Fibroblast of peridontal ligament (primary cell): ENCODE measurements around the gene GNAZ.
"Not testable (repeated sequence)": the region's sequence is repeated elsewhere in the genome, so short reads cannot be mapped to it uniquely, and the experiment has no call there.

Experiments
- DNase-seq: peaks from one replicate; pipeline ENCODE4 v3.0.0-alpha.2; 2010; ENCODE audit errors: extremely low read depth

Gene GNAZ

GRCh38 chr22:23133922-23134321 lies 63.6 kb downstream of the GNAZ start:
- DNase-seq = no peak

- not testable (repeated sequence) for DNase-seq
Observed at GRCh38 chr22:23136991-23137390, 66.7 kb downstream of the GNAZ start.

- DNase-seq = no peak
Observed at GRCh38 chr22:23137468-23137867, 67.1 kb downstream of the GNAZ start.

- peak; percentile 16 for DNase-seq
Observed at GRCh38 chr22:23137905-23138561, 67.7 kb downstream of the GNAZ start.

GRCh38 chr22:23138584-23139435 lies 68.5 kb downstream of the GNAZ start:
- no peak for DNase-seq

- DNase-seq = no peak
Observed at GRCh38 chr22:23140385-23140784, 70.1 kb downstream of the GNAZ start.

- DNase-seq = no peak
Observed at GRCh38 chr22:23142546-23143105, 72.3 kb downstream of the GNAZ start.

- DNase-seq = no peak
Observed at GRCh38 chr22:23143119-23143518, 72.8 kb downstream of the GNAZ start.

GRCh38 chr22:23144432-23144831 lies 74.1 kb downstream of the GNAZ start:
- DNase-seq = no peak

- DNase-seq = peak; percentile 96
Observed at GRCh38 chr22:23144932-23145877, 74.9 kb downstream of the GNAZ start, which contains the start of gene RAB36. TSS of gene RAB36 (plus strand) at chr22:23145477. CDS start at chr22:23146617, 1,140 bp downstream.

GRCh38 chr22:23145878-23146470 lies 75.7 kb downstream of the GNAZ start:
- DNase-seq = no peak

GRCh38 chr22:23146478-23147205 lies 76.3 kb downstream of the GNAZ start:
- DNase-seq = no peak

GRCh38 chr22:23147617-23148387 lies 77.5 kb downstream of the GNAZ start:
- peak; percentile 52 for DNase-seq

- no peak for DNase-seq
Observed at GRCh38 chr22:23149743-23150238, 79.5 kb downstream of the GNAZ start.

- no peak for DNase-seq
Observed at GRCh38 chr22:23150762-23151161, 80.4 kb downstream of the GNAZ start.

- no peak for DNase-seq
Observed at GRCh38 chr22:23151827-23152226, 81.5 kb downstream of the GNAZ start.

- no peak for DNase-seq
Observed at GRCh38 chr22:23152238-23153114, 82.2 kb downstream of the GNAZ start.

- no peak for DNase-seq
Observed at GRCh38 chr22:23153994-23154393, 83.7 kb downstream of the GNAZ start.

- no peak for DNase-seq
Observed at GRCh38 chr22:23154461-23154860, 84.1 kb downstream of the GNAZ start.
